Dermis blood vessel endothelial cell (primary cell): ENCODE measurements around the gene TMEM269. TPM values are rescaled to one million over a fixed set of nuclear protein-coding genes. Genes with fewer than 3 reads are reported as not detected.

ENCODE experiments used
- DNase-seq: peaks from one replicate; pipeline ENCODE4 v3.0.0; 2010
- total RNA-seq: library from RNA; depleted of rRNA; stranded (reverse); fragments of >200 nt; gene quantifications from 2 replicates; pipeline ENCODE4 v1.2.3, GENCODE V29; 2014

Gene TMEM269
- total RNA-seq, 1 donor from 2014 or later, result not detected

GRCh38 chr1:42824481-42825035, 39.8 kb downstream of the TMEM269 start:
- no peak for DNase-seq

- no peak for DNase-seq
Observed at GRCh38 chr1:42825036-42825851, 40.5 kb downstream of the TMEM269 start.

GRCh38 chr1:42830631-42831030, 45.8 kb downstream of the TMEM269 start:
- no peak for DNase-seq

GRCh38 chr1:42831273-42831672, 46.5 kb downstream of the TMEM269 start:
- DNase-seq, result no peak

GRCh38 chr1:42832641-42833240, 48.0 kb downstream of the TMEM269 start:
- DNase-seq, result no peak

- no peak for DNase-seq
Observed at GRCh38 chr1:42833981-42834380, 49.2 kb downstream of the TMEM269 start.

GRCh38 chr1:42834803-42835202, 50.0 kb downstream of the TMEM269 start:
- DNase-seq, result no peak

GRCh38 chr1:42835422-42835821, 50.6 kb downstream of the TMEM269 start:
- DNase-seq, result no peak

GRCh38 chr1:42837709-42838108, 52.9 kb downstream of the TMEM269 start:
- DNase-seq, result no peak

GRCh38 chr1:42838482-42839190, 53.8 kb downstream of the TMEM269 start:
- DNase-seq, result no peak

- DNase-seq, result no peak
Observed at GRCh38 chr1:42841010-42841409, 56.2 kb downstream of the TMEM269 start.

GRCh38 chr1:42841440-42842147, 56.8 kb downstream of the TMEM269 start:
- no peak for DNase-seq

- no peak for DNase-seq
Observed at GRCh38 chr1:42844592-42845140, 59.9 kb downstream of the TMEM269 start.

- no peak for DNase-seq
Observed at GRCh38 chr1:42845193-42845592, 60.4 kb downstream of the TMEM269 start.

- DNase-seq, result no peak
Observed at GRCh38 chr1:42845866-42846256, 61.1 kb downstream of the TMEM269 start.

GRCh38 chr1:42846257-42847110, 61.7 kb downstream of the TMEM269 start, which contains the start of gene ZNF691:
Gene ZNF691 (plus strand): TSS chr1:42846613. CDS start chr1:42849659, 3,046 bp downstream.
- DNase-seq, result peak; percentile 98

- DNase-seq, result peak; percentile 2
Observed at GRCh38 chr1:42847111-42847595, 62.4 kb downstream of the TMEM269 start.

GRCh38 chr1:42847721-42848460, 63.1 kb downstream of the TMEM269 start:
- DNase-seq, result no peak

GRCh38 chr1:42848823-42849537, 64.2 kb downstream of the TMEM269 start:
- no peak for DNase-seq

- no peak for DNase-seq
Observed at GRCh38 chr1:42849944-42850343, 65.2 kb downstream of the TMEM269 start.
